NCI-H146 (cell line): ENCODE data around the gene BCL7A.

Experiments used
- DNase-seq: peaks from one replicate; lab custom pipeline; 2025; lab: John Stamatoyannopoulos, UW

Gene BCL7A

DNA sequence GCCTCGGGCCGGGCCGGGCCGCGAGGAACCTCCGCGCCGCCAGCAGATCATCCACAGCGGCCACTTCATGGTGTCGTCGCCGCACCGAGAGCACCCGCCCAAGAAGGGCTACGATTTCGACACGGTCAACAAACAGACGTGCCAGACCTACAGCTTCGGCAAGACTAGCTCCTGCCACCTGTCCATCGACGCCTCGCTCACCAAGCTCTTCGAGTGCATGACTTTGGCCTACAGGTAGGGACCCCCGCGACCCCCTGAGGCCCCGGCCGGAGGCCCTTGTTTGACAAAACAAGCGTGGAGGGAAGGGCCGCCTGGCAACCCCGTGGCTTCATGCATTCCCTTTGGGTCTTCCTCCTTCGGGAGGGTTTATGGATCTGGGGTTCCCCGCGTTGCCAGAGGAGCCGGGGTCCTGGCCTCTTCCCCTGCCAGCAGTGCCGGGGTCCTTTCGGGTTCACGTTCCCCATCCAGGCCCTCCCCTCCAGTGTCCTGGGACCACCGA, 57.4 kb downstream of the BCL7A start:
- peak; percentile 42 for DNase-seq

GRCh38 chr12:122079532-122080081, 57.9 kb downstream of the BCL7A start:
- DNase-seq, result peak; percentile 11

DNA sequence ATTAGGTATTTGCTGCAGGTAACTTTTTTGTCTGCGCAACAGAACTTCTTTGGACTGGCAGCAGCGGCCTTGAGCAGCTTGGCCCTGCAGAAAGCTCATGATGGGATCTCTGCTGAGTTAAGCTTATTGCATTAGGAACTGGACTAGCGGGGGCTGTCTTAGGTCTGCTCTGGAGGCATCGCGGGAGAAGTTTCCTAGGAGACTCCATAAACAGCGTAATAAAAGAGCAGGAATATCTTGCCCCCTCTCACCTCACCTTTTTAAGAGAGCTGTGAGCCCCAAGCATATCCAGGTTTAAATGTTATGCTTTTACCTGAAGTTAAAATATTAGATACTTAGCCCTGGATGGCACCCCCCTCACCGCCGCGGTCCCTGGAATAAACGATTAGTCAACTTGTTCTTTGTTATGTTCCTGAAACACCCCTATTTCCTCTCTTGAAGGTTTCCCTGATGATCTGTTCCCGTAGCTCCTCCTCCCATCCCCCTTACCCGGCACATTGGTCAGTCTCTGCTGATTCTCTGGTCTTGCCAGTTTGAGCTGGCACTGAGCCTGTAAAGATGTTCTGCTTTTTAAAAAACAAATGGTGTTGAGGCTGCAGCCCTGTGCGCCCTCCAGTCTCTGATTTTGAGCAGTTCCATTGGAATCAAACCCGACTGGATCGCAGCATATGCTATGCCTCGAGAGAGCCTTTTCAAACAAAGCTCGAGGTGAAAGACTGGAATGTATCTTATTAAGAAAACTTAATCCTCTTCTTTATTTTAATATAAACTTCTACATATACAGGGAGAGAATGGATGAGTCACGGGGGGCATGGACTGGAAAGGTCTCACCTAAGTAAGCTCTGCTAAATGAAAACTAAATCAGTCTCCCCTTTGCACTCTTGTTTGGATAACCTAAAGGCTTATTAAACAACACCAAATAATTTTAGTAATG, 58.7 kb downstream of the BCL7A start:
- DNase-seq, result peak; percentile 4

DNA sequence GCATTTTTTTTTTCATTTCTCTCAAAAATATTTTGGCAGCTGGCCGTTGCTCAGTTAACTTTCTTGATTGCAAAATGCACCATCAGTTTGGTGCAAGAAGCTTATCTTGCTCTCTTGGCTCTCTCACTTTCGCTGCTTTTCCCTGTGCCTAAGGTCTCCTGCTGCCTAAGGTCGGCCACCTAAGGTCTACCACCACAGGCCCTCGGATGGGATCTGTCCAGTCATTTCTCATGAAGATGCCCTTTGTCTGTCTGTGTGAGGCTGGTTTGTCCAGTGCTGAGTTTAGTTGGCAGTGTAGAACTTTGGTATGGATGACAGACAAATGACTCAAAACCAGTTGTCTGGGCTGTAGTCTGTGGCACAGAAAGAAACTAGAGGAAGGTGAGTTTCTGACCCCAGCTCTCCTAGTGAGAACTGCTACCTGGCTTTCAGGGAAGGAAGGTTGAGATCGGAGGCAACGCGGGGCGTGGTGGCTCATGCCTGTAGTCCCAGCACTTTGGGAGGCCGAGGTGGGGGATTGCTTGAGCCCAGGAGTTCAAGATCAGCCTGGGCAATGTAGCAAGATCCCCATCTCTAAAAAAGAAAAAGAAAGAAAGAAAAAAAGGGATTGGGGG, 59.5 kb downstream of the BCL7A start:
- no peak for DNase-seq

GRCh38 chr12:122081697-122082221, 60.1 kb downstream of the BCL7A start:
- no peak for DNase-seq

DNA sequence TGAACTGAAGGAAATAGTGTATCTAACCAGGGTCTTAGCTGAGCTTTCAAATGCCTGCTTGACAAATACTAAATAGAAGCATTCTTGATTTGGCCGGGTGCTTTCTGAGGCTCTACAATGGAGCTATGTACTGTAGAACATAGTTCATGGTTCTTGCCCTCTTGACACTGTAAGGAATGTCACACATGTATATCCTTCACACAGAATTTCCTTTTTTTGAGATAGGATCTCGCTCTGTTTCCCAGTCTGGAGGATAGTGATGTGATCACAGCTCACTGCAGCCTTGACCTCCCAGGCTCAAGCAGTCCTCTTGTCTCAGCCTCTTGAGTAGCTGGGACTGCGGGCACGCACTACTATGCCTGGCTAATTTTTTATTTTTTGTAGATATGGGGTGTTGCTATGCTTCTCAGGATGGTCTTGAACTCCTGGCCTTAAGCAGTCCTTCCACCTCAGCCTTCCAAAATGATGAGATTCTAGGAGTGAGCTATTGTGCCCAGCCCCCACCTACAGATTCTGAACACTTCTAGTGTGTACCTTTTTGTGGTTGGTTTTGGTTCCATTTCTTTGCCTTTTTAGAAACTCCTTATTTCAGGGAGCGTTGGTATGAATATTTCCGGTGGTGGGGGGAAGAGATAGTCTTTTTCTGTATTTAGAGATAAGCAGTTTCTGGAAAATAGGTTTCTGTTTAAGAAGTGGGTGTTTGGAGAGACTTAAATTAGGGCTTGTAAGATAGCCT, 61.1 kb downstream of the BCL7A start:
- DNase-seq, result no peak

DNA sequence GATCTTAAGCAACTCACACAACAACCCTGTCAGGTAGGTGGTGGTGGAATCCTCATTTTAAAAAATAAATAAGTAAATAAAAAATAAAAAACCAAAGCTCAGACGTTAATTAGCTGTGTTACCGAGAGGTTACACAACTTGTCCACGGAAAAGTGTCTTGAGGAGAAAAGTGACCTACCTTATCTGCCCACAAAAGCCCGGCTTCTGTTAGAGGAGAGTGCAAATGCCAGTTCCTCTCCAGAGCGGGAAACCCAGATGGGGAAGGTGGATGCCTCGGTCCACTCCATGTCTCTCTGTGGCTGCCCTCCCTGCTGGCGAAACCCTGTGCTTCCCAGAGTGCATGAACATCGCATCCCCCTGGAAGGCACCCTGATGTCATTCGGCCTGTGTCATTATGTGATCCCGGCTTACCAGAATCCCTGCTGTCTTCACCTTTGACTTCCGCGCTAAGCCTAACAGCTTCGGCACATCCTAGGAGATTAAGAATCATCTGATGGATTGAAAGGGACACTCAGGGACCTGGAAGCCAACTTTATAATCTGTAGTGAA, 63.2 kb downstream of the BCL7A start:
- DNase-seq, result no peak

DNA sequence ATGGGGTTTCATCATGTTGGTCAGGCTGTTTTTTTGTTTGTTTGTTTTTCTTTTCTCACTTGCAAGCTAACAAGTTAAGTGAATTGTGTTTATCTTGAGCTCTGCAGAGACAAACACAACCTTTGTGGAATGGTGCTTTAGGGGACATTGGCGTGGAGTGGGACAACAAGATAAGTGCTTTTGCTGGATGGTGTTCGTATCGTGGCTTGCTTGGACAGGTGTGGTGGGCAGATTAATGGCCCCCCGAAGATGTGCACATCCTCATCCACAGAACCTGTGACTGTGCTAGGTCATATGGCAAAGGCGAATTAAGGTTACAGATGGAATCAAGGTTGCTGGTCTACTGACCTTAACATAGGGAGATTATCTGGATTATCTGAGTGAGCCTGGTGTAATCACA, 63.9 kb downstream of the BCL7A start:
- DNase-seq, result no peak

- DNase-seq, result no peak
Observed at GRCh38 chr12:122086116-122086515, 64.4 kb downstream of the BCL7A start.

DNA sequence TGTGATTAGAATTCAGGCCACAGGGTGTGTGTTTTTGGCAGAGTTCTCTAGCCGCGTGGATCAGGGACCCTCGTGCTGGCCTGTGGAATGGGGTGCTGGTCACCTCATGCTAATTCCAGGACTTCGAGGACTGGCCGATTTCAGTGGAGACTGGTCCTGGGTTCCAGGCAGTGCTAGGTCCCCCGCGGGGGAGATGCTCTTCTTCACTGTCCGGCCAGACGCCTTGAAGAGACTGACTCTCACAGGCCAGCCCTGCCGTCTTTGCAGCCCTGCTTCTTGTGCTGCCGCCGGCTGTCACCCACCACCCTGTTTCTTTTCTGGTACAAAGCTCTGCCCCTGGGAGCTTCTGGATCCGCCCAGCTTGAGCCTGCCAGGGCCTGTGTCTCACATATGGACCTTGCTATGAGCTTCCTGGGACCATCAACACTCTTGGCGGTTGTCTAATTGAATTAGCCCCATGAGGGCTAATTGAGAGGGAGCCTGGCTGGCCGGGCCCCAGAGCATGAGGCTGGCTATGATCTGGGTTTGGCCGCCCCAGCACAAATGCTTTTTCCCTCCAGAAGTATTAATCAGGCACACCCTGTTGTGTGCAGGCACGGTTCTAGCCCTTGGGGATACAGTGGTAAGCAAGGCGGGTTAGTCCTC, 65.1 kb downstream of the BCL7A start:
- no peak for DNase-seq

- no peak for DNase-seq
Observed at GRCh38 chr12:122087431-122088178, 65.9 kb downstream of the BCL7A start.

DNA sequence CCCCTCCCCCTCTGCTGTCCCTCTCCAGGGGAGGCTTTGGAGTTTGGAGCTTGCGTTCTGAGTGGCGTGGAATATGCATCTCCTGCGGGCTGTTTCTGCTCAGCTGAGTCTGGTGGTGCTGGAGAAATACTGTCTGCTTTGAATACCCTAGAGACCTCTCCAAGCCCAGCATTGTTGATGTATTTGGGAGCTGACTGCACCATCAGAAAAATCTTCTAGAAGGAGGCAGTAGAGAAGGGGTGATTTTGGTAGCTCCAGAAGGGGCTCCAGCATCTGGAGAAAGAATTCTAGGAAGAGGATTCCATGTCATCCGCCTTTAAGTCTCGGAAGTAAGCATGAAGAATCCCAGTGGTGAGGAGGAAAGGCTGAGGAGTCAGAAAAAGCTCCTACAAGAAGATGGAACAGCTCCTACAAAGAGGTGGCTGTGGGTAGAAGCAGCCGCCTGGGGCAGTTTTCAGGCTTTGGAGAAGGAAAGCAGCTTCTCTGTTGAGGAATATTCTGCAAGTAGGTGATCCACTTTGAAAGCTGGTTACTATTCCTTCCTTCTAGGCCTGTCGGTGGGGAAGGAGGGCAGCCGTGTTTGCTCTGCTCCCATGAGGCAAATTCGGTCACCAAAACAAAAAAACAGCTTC, 66.6 kb downstream of the BCL7A start:
- no peak for DNase-seq

DNA sequence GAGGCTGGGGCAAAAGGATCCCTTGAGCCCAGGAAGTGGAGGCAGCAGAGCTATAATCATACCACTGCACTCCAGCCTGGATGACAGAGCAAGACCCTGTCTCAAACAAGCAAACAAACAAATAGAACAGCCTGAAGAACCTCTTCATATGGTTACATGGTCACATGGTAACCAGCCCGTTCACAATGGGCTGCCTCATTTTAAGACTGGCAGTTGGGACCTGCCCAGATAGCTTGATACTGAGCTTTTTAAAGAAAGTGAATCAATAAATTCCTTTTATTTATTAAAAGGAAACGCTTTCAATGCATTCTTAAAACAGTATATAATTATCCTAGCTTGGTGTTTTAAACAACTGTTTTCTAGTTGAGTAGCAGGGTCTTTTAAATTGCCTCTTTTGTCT, 67.4 kb downstream of the BCL7A start:
- no peak for DNase-seq

DNA sequence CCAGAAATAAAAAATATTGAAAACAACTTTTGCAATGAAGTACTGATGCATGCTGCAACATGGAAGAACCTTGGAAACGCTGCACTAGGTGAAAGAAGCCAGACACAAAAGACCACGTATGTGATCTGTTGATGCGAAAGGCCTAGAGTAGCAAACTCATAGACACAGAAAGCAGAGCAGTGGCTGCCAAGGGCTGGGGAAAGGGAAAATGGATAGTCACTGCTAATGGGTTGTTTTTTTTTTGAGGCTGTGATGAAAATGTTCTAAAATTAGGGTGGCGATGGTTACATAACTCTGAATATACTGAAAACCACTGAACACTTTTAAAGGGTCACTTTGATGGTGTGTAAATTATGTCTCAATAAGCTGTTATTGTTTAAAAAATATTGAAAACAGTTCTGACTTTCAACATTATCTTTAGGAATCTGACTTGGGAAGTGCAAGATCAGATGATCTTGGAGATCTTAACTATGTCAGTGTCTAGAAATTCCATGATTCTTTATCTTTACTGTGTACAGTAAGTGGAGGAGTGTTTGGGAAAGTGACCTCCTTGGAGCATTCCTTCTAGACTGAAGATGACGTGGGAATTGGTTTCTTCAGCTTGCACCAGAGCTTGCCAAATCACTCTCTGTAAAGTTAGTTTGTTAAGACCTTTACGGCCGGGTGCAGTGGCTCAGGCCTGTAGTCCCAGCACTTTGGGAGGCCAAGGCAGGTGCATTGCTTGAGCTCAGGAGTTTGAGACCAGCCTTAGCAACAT, 69.3 kb downstream of the BCL7A start:
- DNase-seq, result no peak

- no peak for DNase-seq
Observed at GRCh38 chr12:122093098-122093883, 71.6 kb downstream of the BCL7A start.

DNA sequence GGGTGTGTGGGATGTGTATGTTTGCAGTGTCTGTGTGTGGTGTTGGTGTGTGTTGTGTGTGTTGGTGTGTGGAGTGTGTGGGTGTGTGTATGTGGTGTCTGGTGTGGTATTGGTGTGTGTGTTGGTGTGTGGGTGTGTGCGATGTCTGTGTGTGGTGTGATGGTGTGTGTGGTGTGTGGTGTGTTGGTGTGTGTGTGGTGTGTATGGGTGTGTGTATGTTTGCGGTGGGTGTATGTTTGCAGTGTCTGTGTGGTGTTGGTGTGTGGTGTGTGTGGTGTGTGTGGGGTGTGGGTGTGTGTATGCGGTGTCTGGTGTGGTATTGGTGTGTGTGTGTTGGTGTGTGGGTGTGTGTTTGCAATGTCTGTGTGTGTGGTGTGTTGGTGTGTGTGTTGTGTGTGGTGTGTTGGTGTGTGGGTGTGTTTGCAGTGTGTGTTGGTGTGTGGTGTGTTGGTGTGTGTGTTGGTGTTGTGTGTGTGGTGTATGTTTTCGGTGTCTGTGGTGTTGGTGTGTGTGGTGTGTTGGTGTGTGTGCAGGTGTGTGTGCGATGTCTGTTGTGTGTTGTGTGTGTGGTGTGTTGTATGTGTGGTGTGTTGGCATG, 72.6 kb downstream of the BCL7A start:
- no peak for DNase-seq

- no peak for DNase-seq
Observed at GRCh38 chr12:122094735-122095631, 73.3 kb downstream of the BCL7A start.
